Ramos (cell line): ENCODE results near the gene RRAS2.
"Not testable (repeated sequence)": the region's sequence is repeated elsewhere in the genome, so short reads cannot be mapped to it uniquely, and the experiment has no call there.

Experiments
- in situ Hi-C: fragments of 300-500 bp; cut with MboI; formaldehyde crosslinking; loops from one replicate; pipeline ENCODE4 v1.14.3; 2022; ENCODE audit warnings: low sequenced_read_pairs; ENCODE audit not compliant: unreplicated experiment

The RRAS2 gene

GRCh38 chr11:14373941-14374646, 15.1 kb upstream of the RRAS2 start:
- in situ Hi-C loops: no loop called here

GRCh38 chr11:14372011-14372410, 13.0 kb upstream of the RRAS2 start:
- in situ Hi-C loops: no loop called here

GRCh38 chr11:14371249-14371648, 12.3 kb upstream of the RRAS2 start:
- in situ Hi-C loops: no loop called here

GRCh38 chr11:14370496-14370895, 11.5 kb upstream of the RRAS2 start:
- in situ Hi-C loops: no loop called here

- in situ Hi-C loops: no loop called here
Observed at GRCh38 chr11:14369598-14369997, 10.6 kb upstream of the RRAS2 start.

GRCh38 chr11:14366936-14367335, 8.0 kb upstream of the RRAS2 start:
- in situ Hi-C loops: no loop called here

GRCh38 chr11:14364322-14364721, 5.3 kb upstream of the RRAS2 start:
- in situ Hi-C loops: no loop called here

- in situ Hi-C loops: no loop called here
Observed at GRCh38 chr11:14362611-14363010, 3.6 kb upstream of the RRAS2 start.

- in situ Hi-C loops: no loop called here
Observed at GRCh38 chr11:14361951-14362350, 3.0 kb upstream of the RRAS2 start.

- in situ Hi-C loops: no loop called here
Observed at GRCh38 chr11:14360976-14361375, 2.0 kb upstream of the RRAS2 start.

GRCh38 chr11:14359501-14360031, 583 bp upstream of the RRAS2 start:
- in situ Hi-C loops: no loop called here

- in situ Hi-C loops: no loop called here
Observed at GRCh38 chr11:14357881-14358728, 878 bp downstream of the RRAS2 start.

GRCh38 chr11:14356342-14356741, 2.6 kb downstream of the RRAS2 start:
- in situ Hi-C loops: no loop called here

GRCh38 chr11:14354604-14355003, 4.4 kb downstream of the RRAS2 start:
- in situ Hi-C loops: not testable (repeated sequence)

- in situ Hi-C loops: no loop called here
Observed at GRCh38 chr11:14350716-14351238, 8.2 kb downstream of the RRAS2 start.

- in situ Hi-C loops: no loop called here
Observed at GRCh38 chr11:14350215-14350614, 8.8 kb downstream of the RRAS2 start.

- in situ Hi-C loops: no loop called here
Observed at GRCh38 chr11:14347991-14348390, 11.0 kb downstream of the RRAS2 start.

GRCh38 chr11:14347494-14347893, 11.5 kb downstream of the RRAS2 start:
- in situ Hi-C loops: no loop called here

GRCh38 chr11:14346303-14346955, 12.6 kb downstream of the RRAS2 start:
- in situ Hi-C loops: no loop called here

- in situ Hi-C loops: no loop called here
Observed at GRCh38 chr11:14345668-14346067, 13.3 kb downstream of the RRAS2 start.

- in situ Hi-C loops: not testable (repeated sequence)
Observed at GRCh38 chr11:14345016-14345415, 14.0 kb downstream of the RRAS2 start.
